Right lung (tissue), 5 donors: ENCODE data around the gene CDCA7L. TPM values are rescaled to one million over a fixed set of nuclear protein-coding genes. Genes with fewer than 3 reads are reported as not detected.
"Not testable (repeated sequence)": the region's sequence is repeated elsewhere in the genome, so short reads cannot be mapped to it uniquely, and the experiment has no call there.

ENCODE experiments used
- DNase-seq, 2 donors: peaks; one replicate each; pipeline ENCODE4 v3.0.0-alpha.2; 2013
- polyA plus RNA-seq, 5 donors: library from polyadenylated mRNA; unstranded; fragments of 120-200 nt; gene quantifications; one replicate each; pipeline versions ENCODE4 v1.2.1 to v1.2.3, GENCODE V29; 2013; ENCODE audit warnings: inconsistent platforms in 1 of 5, low replicate concordance in 1 of 5; ENCODE audit not compliant: insufficient read length in 5 of 5, insufficient read depth in 1 of 5

CDCA7L gene
- polyA plus RNA-seq, 5 donors, result 41.0 to 70.0 (median 49.9) TPM

GRCh38 chr7:21910253-21910652 is 35.4 kb downstream of the CDCA7L start:
- DNase-seq, result no peak

- no peak for DNase-seq
These were observed 37.0 kb downstream of the CDCA7L start for GRCh38 chr7:21908746-21909145.

- DNase-seq, result no peak
These were observed 42.5 kb downstream of the CDCA7L start for GRCh38 chr7:21903020-21903786.

- DNase-seq, result no peak
These were observed 43.5 kb downstream of the CDCA7L start for GRCh38 chr7:21902240-21902639.

- DNase-seq, result no peak
These were observed 47.3 kb downstream of the CDCA7L start for GRCh38 chr7:21898265-21898930.

GRCh38 chr7:21893401-21893800 is 52.3 kb downstream of the CDCA7L start:
- DNase-seq, result no peak

GRCh38 chr7:21891291-21891690 is 54.4 kb downstream of the CDCA7L start:
- DNase-seq, result no peak

- DNase-seq, result no peak
These were observed 57.9 kb downstream of the CDCA7L start for GRCh38 chr7:21887779-21888178.

- no peak for DNase-seq
These were observed 58.3 kb downstream of the CDCA7L start for GRCh38 chr7:21887353-21887752.

- DNase-seq, result no peak
These were observed 59.3 kb downstream of the CDCA7L start for GRCh38 chr7:21886396-21886795.

GRCh38 chr7:21884496-21884895 is 61.2 kb downstream of the CDCA7L start:
- no peak for DNase-seq

GRCh38 chr7:21883501-21883900 is 62.2 kb downstream of the CDCA7L start:
- not testable (repeated sequence) for DNase-seq

- no peak for DNase-seq
These were observed 62.6 kb downstream of the CDCA7L start for GRCh38 chr7:21883069-21883468.

GRCh38 chr7:21869785-21870402 is 75.8 kb downstream of the CDCA7L start:
- no peak for DNase-seq

GRCh38 chr7:21868576-21868850 is 77.2 kb downstream of the CDCA7L start:
- DNase-seq, result no peak

GRCh38 chr7:21867816-21868575 is 77.7 kb downstream of the CDCA7L start:
- no peak for DNase-seq

- DNase-seq, result no peak
These were observed 78.5 kb downstream of the CDCA7L start for GRCh38 chr7:21867226-21867625.

- DNase-seq, result no peak
These were observed 79.0 kb downstream of the CDCA7L start for GRCh38 chr7:21866731-21867130.

- not testable (repeated sequence) for DNase-seq
These were observed 80.0 kb downstream of the CDCA7L start for GRCh38 chr7:21865631-21866204.

- DNase-seq, result no peak
These were observed 94.1 kb downstream of the CDCA7L start for GRCh38 chr7:21851559-21851967.
